GM12874 (cell line): ENCODE data around the gene CHKA.
A peak's percentile ranks its signal among the peaks of the same experiment; 100 is the strongest.

Experiments
- CTCF ChIP-seq: IDR thresholded peaks from 2 replicates; pipeline ENCODE4 v1.5.1; 2011; ENCODE audit warnings: low read depth, mild to moderate bottlenecking, control low read depth, low read length, moderate library complexity; ENCODE audit not compliant: insufficient read depth

Gene CHKA

GRCh38 chr11:68021167-68021787 lies 99.9 kb downstream of the CHKA start:
- TF ChIP-seq CTCF: peak; percentile 15; the same call in 1 of the 2 replicates

- no peak for TF ChIP-seq CTCF
Observed at GRCh38 chr11:68020575-68020974, 100.6 kb downstream of the CHKA start.

- no peak for TF ChIP-seq CTCF
Observed at GRCh38 chr11:68019486-68019885, 101.7 kb downstream of the CHKA start.

GRCh38 chr11:68018730-68019190 lies 102.4 kb downstream of the CHKA start:
- no peak for TF ChIP-seq CTCF

GRCh38 chr11:68017980-68018729 lies 103.0 kb downstream of the CHKA start:
- no peak for TF ChIP-seq CTCF

GRCh38 chr11:68016904-68017817 lies 104.0 kb downstream of the CHKA start:
- TF ChIP-seq CTCF: no peak

GRCh38 chr11:68016161-68016903 lies 104.9 kb downstream of the CHKA start:
- no peak for TF ChIP-seq CTCF
